T-helper 22 cell (primary cell): ENCODE measurements around the gene PPP1R12A.
"Not testable (repeated sequence)": the region's sequence is repeated elsewhere in the genome, so short reads cannot be mapped to it uniquely, and the experiment has no call there.

ENCODE experiments used
- DNase-seq: peaks from one replicate; pipeline ENCODE4 v3.0.0-alpha.2; 2020; ENCODE audit warnings: low read depth

The PPP1R12A gene

DNA sequence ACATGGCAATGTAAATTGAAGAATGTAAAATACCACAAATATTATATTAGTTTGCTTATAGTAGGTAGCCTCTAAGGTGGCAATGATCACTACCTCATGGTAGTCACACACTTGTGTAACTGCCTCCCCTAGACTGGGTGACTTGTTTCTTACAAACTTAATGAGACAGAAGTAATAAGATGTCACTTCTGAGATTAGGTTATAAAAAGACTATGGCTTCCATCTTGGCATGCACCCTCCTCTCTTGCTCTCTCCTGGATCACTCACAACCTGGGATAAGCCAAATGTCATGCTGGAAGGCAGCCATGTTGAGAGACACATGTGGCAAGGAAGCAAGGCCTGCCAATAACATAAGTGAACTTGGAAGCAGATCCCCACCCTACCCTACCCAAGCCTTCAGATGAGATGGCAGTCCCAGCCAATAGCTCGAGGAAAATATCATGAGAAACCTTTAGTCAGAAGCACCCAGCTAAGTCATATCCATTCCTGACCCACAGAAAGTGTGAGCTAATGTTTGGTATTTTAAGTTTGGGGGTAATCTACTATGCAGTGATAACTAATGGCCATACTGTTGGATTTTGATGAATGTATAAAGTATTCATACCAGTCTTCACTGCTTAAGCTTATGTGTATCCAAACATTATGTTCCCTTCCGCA is 43.3 kb downstream of the PPP1R12A start:
- DNase-seq: no peak

DNA sequence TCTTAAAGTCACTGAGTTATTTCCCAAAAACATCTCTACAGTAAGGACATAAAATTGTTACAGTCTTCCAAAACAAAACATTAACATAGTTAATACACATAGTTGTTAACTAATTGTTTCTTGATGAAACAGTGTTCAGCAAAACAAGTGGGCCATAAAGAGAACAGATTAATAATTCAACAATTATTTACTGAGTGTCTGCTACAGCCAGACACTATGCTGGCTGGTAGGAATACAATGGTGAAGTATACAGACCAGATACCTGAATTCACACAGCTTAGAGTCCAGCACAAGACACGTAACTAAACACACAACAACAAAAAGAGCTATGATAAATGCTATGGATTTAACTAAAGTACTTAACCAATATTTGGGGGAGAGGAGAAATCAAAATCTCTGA is 47.0 kb downstream of the PPP1R12A start:
- no peak for DNase-seq

DNA sequence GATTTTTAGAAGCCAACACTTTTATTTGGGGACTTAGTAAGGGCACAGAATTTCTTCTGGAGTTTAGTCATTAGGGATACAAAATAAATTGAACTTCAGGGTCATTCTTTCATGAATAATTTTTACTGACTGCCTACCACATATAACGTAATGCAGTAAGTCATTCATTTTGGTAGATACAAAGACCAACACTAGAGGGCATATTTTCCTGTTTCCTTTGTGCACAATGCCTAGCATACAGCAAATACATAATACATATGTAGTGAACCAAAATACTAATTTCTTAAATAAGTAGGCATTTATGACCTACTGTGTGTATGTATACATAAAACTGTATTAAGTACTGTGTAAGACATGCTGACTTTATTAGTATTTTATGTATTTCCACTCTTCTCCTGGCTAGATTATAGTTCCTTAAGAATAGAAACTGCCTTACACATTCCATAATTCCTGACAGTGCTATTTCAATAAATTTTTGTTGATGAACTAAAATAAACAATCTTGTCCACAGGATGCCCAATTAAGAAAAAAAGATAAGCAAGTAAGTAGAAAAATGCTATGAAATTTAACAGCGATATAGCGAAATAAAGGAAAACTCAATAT is 47.9 kb downstream of the PPP1R12A start:
- no peak for DNase-seq

DNA sequence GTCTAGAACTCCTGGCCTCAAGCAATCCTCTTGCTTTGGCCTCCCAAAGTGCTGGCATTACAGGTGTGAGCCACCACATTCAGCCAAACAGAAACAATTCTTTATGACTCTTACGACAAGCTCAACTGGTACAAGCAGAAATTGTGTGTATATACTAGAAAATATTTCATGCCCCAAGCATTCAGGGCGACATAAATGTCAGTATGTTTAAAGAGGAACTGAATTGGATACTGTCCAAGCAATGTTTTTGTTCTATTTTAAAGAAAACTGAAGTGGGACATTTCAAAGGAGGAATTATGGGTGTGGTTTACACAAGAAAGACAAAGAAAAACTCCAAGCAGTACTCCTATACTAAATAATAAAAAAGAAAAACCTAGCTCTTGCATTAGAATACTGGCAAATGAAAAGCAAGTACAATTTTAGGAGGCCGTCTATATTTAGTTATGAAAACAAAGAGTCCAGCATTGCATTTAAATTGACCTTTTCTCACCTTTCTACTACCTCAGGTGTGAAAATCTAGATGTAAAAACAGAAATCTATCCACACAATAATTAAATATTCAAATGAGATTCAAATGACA is 48.9 kb downstream of the PPP1R12A start:
- no peak for DNase-seq

DNA sequence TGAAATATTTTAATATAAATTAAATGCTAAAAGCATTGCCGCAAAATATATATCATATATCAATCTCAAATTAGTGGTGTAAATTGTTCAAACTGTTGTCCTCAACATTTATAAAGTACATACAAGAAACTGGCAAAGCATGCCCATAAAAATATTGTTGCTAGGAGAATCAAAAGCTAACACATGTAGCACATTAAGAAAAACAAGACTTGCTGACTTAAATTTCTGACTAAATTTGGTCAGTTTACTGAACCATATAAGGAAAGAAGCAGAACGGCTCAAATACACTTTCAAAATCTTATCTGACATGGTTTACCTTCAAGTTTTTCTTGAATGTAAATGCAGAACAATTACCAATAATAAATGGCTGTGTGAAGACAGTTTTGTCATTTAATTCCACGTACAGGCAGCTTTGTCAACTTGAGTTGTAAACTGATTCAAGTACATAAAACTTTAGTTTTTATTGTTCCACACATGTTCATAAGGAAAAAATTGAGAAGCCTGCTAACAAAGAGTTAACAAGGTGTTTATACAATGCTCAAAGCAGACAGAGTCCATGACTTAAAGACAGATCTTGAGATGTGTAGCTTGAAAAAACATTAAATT is 50.4 kb downstream of the PPP1R12A start:
- no peak for DNase-seq

DNA sequence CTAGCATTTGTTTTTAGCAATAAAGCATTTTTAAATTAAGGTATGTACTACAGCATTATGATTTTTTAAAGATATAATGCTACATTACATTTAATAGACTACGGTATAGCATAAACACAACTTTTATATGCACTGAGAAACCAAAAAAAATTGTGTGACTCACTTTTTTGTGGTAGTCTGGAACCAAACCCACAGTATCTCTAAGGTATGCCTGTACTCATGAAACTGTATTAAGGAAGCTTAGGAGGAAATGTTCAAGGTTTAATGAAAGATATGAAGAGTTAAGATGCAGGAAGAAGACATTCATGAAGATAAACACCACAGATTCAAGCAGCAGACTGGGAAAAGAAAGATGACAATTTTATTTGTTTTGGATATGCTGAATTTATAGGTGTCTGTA is 51.7 kb downstream of the PPP1R12A start:
- no peak for DNase-seq

DNA sequence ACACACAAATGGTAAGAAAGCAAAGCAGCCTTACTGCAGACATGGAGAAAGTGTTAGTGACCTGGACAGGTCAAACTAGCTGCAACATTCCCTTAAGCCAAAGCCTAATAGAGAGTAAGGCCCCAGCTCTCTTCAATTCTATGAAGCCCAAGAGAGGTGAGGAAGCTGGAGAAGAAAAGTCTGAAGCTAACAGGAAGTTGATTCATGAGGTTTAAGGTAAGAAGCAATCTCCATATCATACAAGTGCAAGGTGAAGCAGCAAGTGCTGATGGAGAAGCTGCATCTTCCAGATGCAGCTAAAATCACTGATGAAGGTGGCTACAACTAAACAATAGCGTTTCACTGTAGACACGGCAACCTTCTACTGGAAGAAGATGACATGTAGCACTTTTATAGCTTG is 53.5 kb downstream of the PPP1R12A start:
- no peak for DNase-seq

DNA sequence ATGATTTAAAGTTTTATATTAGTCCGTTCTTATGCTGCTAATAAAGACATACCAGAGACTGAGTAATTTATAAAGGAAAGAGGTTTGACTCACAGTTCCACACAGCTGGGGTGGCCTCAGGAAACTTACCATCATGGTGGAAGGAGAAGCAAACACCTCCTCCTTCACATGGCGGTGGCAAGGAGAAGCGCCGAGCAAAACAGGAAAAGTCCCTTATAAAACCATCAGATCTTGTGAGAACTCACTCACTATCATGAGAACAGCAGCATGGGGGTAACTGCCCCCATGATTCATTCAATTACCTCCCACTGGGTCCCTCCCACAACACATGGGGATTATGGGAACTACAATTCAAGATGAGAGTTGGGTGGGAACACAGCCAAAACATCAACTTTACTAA is 56.4 kb downstream of the PPP1R12A start:
- DNase-seq: not testable (repeated sequence)

DNA sequence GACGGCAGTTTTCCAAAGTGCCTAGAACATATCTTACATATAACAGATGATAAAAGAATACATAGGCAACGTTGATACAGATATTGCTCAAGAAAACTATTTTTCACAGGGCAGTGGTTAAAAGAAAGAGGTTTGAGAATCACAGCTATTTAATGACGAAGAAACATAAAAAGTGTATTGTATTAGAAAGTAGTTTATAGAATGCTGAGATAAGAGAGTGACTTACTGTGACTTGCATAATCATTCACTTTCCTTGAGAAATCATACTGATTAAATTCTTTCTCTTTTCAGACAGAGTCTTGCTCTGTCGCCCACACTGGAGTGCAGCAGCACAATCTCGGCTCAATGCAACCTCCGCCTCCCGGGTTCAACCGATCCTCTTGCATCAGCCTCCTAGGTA is 57.7 kb downstream of the PPP1R12A start:
- no peak for DNase-seq

DNA sequence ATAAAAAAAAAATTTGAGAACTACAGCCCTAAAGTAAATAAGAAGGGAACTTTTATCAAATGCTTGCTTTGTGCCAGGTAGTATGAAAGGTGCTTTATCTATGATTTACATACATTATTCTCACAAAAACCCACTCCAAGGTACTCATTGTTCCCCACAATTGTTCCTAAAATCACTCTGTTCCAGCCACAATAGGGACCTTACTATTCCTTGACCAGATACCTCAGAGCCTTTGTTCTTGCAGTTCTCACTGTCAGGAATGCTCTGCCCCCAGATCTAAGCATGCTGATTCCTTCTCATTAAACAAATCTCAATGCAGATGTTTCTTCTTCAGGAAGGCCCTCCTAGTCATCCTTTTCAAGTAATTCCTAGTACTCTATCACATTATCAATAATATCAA is 60.2 kb downstream of the PPP1R12A start:
- DNase-seq: no peak

DNA sequence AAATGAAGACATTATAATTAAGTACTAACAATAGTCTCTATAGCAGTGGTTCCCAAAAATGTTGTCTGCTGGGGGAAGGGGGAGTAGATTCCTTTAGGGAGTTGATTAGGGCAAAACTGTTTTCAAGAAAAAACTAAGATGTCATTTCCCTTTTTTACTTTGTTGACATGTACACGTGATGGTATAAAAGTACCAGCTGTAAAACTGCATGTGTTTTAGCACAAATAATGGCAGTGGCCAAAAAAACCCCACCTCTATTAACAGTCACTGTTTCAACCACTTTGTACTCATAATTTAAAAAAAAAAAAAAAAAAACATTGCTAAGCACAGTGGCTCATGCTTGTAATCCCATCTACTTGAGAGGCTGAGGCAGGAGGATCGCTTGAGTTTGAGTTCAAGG is 61.7 kb downstream of the PPP1R12A start:
- DNase-seq: no peak

DNA sequence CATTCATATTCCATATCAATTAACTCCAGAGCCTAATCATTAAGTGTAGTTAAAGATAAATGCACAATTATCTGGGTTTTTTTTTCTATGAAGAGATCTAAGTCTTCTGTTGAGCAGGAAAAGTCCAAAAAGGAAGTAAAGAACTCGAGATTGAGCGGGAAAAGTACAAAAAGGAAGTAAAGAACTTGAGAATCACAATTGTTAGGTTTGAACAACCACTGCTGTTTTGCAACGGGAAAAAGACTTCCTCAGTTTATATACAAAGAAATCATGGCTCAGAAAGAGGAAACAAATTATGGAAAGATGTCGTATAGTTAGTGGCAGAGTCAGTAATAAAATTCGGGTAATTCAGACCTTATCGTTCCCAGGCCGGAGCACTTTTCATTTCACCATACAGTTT is 63.3 kb downstream of the PPP1R12A start:
- no peak for DNase-seq

DNA sequence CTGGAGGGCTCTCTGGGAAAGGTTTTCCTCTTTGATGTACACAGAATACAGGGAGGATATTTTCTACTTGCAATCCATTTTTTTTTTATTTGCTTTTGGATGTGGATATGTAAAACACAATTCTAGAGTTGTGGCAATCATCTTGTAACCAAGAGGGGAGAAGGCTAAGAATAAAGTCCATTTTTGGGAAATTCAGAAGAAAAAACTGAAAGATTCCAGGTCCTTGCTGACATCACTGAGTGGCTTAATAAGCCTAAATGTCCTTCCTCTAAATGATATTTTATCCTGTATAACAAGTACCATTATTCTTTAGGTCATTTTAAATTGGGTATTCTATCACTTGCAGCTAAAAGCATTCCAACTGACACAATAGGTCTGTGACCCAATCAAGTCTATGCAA is 64.0 kb downstream of the PPP1R12A start:
- DNase-seq: no peak

DNA sequence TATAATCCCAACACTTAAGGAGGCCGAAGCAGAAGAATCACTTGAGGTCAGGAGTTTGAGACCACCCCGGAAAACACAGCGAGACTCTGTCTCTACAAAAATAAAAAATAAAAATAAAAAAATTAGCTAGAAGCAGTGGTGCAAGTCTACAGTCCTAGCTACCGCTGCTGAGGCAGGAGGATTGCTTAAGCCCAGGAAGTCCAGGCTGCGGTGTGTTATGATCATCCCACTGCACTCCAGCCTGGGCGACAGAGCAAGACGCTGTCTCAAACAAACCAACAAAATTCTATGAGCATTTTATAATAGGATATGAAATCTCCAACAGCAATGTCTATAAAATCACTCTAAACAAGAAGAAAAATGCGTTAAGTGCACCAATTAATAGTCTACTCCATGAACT is 75.3 kb downstream of the PPP1R12A start:
- no peak for DNase-seq

DNA sequence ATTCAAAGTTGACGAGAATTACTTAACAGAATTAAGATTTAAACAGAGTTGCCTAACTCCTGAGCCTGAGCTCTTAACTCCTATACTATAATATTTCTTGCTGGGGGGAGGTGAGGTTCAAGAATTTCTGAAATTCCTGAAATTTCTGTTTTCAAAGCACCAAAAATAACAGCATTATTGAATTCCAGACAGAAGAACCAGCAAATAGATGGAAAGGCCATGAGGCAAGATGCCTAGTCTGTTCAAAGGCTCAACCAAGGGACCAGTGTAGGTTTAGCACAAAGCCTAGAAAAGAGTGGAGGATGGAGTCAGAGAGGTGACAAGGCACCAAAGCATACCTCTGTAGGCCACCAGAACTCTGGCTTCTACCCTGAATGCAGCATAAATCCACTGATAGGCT is 76.4 kb downstream of the PPP1R12A start:
- DNase-seq: no peak

DNA sequence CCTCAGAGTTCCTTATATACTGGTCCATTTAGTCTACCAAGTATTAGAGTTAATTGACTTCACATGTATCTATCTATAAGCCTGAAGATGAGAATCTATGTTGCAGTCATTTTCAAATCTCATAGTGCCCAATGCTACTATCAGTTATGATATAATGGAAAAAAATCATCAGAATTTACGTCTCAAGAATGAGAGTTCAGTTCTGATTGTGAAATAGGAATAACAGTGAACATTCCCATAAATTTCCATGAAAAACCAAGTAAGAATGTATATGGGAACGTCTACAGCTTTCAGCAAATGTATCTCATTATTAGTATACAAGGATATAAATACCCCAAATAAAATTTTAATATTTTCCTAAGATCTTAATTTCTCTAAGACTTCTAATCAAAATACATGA is 77.2 kb downstream of the PPP1R12A start:
- DNase-seq: no peak

DNA sequence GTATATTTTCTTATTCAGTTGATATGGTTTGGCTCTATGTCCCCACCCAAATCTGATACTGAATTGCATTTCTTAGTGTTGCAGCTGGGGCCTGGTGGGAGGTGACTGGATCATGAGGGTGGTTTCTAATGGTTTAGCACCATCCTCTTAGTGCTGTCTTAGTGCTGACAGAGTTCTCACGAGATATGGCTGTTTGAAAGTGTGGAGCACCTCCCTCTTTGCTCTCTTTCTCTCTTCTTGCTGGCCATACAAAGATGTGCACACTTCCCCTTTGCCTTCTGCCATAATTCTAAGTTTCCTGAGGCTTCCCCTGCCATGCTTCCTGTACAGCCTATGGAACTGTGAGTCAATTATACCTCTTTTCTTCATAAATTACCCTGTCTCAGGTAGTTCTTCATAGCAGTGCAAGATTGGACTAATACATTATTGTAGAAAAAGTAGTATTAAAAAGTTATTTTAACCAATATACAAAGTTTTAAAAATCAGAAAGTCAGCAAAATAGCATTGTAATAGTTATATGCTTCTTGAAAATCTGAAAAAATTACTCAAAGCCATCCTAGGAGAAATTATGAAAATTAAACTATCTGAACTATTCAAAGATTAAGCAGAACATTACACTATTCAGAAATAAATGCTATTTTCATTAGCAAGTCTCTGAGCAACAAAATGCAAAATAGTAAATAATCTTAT is 84.1 kb downstream of the PPP1R12A start:
- no peak for DNase-seq

DNA sequence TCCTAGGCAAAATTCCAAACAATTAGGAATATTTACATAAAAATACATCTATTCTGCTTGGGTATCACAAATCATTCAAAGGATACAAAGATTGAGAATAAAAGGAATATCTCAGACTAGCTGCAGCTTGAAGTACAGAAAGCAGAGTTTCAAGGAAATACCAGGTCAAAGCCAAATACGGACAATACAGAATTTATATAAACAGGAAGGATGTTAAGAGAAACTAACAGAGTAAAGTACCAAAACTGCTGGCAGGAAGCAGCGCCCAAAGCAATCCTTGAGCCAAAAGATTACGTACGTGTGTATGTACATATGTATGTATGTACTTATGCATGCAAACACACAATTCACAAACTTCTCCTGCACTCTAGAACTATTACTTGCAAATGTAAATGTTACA is 86.6 kb downstream of the PPP1R12A start:
- no peak for DNase-seq

DNA sequence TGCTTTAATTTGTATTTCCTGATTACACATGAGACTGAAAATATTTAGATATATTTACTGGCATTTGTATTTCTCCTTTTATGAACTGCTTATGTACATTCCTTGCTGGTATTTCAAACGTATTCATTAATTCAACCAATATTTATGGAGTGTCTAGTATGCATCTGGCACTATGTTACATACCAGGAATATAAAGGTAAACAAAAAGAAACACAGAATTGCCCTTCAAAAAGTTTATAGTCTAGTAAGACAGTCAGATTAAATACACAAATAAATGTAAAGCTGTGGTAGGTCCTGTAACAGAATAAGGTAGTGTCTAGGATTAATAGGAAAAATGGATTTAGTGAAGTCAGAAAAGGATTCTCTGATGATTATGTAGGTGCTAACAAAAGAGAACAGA is 87.5 kb downstream of the PPP1R12A start:
- DNase-seq: no peak

DNA sequence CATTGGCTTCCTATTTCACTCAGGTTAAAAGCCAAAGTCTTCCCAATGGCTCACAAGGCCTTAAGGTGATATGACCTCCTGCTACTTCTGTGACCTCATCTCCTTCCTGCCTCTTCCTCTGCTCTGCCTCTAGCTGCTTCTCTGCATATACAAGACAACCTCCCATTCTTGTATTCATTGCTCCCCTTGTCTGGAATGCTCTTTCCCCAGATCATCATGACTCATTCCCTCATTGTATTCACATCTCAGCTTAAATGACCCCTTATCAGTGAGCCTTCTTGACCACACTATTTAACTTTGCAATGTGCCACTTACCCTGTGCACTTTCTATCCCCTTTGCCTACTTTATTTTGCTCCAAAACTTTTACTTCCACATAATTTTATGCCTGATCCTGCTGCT is 90.2 kb downstream of the PPP1R12A start:
- no peak for DNase-seq

DNA sequence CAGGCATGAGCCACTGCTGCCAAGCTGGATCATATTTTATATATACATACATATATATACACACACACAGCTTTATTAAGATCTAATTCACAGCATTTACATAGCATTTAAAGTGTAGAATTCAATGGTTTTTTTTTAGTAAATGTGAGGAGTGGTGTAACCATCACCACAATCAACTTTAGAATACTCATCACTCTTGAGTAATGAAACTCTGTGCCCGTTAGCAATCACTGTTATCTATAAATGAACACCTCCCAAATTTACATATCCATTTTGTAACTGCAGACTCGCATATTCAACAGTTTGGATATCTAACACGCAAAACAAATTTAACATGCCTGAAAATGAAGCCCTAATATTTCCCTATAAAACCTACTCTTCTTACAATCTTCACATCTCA is 90.9 kb downstream of the PPP1R12A start:
- DNase-seq: no peak

DNA sequence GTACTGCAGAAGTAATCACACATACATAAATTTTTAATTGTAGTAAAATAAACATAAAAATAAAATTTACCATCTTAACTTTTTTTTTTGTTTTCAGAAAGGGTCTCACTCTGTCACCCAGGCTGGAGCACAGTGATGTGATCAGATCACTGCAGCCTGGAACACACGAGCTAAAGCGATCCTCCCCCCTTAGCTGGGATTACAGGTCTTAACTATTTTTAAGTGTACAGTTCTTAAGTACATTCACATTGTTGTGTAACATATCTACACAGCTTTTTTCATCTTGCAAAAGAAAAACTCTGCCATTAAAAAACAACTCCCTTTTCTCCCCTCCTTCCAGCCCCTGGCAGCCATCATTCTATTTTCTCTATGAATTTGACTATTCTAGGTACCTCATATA is 92.3 kb downstream of the PPP1R12A start:
- DNase-seq: no peak

DNA sequence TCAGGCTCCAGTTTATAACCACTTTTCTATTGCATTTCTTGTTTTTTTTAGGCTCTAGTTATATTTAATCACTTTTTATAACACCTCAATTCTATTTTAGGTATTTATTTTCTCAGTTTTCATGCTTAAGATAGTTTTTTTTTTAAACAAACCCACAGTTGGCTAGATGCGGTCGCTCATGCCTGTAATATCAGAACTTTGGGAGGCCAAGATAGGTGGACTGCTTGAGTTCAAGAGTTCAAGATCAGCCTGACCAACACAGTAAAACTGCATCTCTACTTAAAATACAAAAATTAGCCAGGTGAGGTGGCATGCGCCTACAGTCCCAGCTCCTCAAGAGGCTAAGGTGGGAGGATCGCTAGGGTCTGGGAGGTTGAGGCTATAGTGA is 93.0 kb downstream of the PPP1R12A start:
- no peak for DNase-seq
